ENCODE data around the gene EGR4. TPM values are rescaled to one million over a fixed set of nuclear protein-coding genes. Genes with fewer than 3 reads are reported as not detected.
A peak's percentile ranks its signal among the peaks of the same experiment; 100 is the strongest.

EGR4 gene
- total and polyA plus RNA-seq, 2 of the 4 experiments (the other 2 are of a cell fraction): not detected

DNA sequence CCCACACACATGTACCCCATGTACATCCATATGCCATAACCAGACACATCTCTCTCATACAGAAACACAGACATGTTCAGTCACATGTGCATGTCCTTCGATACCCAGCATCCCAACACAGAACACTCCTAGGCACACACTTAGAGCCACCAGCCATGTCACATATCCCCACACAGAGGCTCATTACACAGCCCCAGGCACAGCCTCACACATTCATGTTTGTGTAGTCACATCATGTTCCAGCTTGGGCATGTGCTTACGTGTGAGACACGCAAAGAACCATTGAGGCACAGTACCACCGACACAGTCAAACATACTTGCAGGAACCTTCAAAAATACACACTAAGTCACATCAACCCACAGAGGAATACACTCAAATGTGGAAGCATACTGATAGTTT lies 26.3 kb downstream of the EGR4 start:
- DNase-seq (no peak), ATAC-seq (ENCODE audit: low read depth) (no peak)
- no peak overlapping the region for H3K14ac ChIP-seq (replicated peaks; ENCODE audit: low read depth, low read length)
- no peak overlapping the region for H2BK120ac ChIP-seq (ENCODE audit: low read depth, low read length)
- H3K79me1 ChIP-seq (ENCODE audit: low read depth in 1 of 2, low read length in 2 of 2): no peaks in the 10 kb centered on the region
- H2AK5ac ChIP-seq (ENCODE audit: low read depth, low read length): no peak overlapping the region
- BruUV-seq (replicated peaks): no TSS peak
- dilution Hi-C loops (cut with HindIII; ENCODE audit: low sequenced_read_pairs, unreplicated experiment): no loop called here
- H4K5ac ChIP-seq (ENCODE audit: low read depth, low read length): no peak overlapping the region
- peaks cover 25% of the 10 kb centered on the region for H3K27me3 ChIP-seq (ENCODE audit: control insufficient read depth, insufficient read depth, low read length)
- WGBS, 2 experiments (ENCODE audit: extremely low coverage in 2 of 2, insufficient read length in 1 of 2): 89% methylated on average over 3 of the region's 4 CpGs; no CpG with 5 or more reads in 1 of the 2 experiments
- ChIA-PET CTCF (no interaction called here), POLR2A (ENCODE audit: unreplicated experiment) (no interaction called here)
- H2BK20ac ChIP-seq (ENCODE audit: low read depth, low read length): no peak overlapping the region
- no peak overlapping the region for H4K8ac ChIP-seq (ENCODE audit: low read depth in 2 of 2, low read length in 2 of 2)
- no peak overlapping the region for H3K4ac ChIP-seq (ENCODE audit: low read depth, low read length)
- no peaks in the 10 kb centered on the region for H3K4me1 ChIP-seq (ENCODE audit: control insufficient read depth, insufficient read depth, low read length)
- peaks cover 6% of the 10 kb centered on the region; the same call in 1 of the 2 replicates for H3K9me1 ChIP-seq (ENCODE audit: insufficient read depth, low read length)
- H3K36me3 ChIP-seq (ENCODE audit: control insufficient read depth, insufficient read depth, low read length): peaks cover 3% of the 10 kb centered on the region
- in situ Hi-C loops (cut with MboI; ENCODE audit: low sequenced_read_pairs): no loop called here
- peak overlapping the region; percentile 24; the same call in 1 of the 2 replicates for H3K23ac ChIP-seq (ENCODE audit: low read depth, low read length)
- no peak overlapping the region for H2BK15ac ChIP-seq (ENCODE audit: low read depth, low read length)
- H3K27ac ChIP-seq (ENCODE audit: insufficient read depth, low read length): no peak overlapping the region
- H2BK5ac ChIP-seq (ENCODE audit: low read depth, low read length, poor library complexity, severe bottlenecking): no peak overlapping the region
- H4K20me1 ChIP-seq (ENCODE audit: insufficient read depth, low read length): peaks cover 10% of the 10 kb centered on the region; the same call in 1 of the 2 replicates
- no peak overlapping the region for H3K4me2 ChIP-seq (ENCODE audit: low read depth, low read length)
- H3K9me3 ChIP-seq (ENCODE audit: control insufficient read depth, insufficient read depth, low read length): no peaks in the 10 kb centered on the region
- no peak overlapping the region for H4K91ac ChIP-seq (ENCODE audit: insufficient read depth, low read depth, low read length)
- no peak overlapping the region for H3K56ac ChIP-seq (ENCODE audit: extremely low read depth, insufficient read depth, low read length)
- no peak overlapping the region for H3K18ac ChIP-seq (ENCODE audit: low read depth, low read length)
- no peak overlapping the region for H2AFZ ChIP-seq (replicated peaks; ENCODE audit: low read length, poor library complexity)
- intact Hi-C loops (cut with micrococcal nuclease): no loop called here
- TF ChIP-seq RCOR1 (IDR thresholded peaks at IDR 0.05; ENCODE audit: insufficient replicate concordance, low read length) (no peak), RAD21 (IDR thresholded peaks at IDR 0.05; ENCODE audit: low read length) (no peak)
- no peak overlapping the region for H3K4me3 ChIP-seq (ENCODE audit: insufficient read depth, low read depth, low read length)
- no peak overlapping the region for H2AK9ac ChIP-seq (replicated peaks; ENCODE audit: low read depth, low read length, poor library complexity)
- no peak overlapping the region for H3K9ac ChIP-seq (ENCODE audit: low read depth, low read length)

All from IMR-90 (cell line).